Camera-type eye (tissue), 1 donor: ENCODE results near the gene KRT37. TPM values are rescaled to one million over a fixed set of nuclear protein-coding genes. Genes with fewer than 3 reads are reported as not detected.

Experiments used
- total RNA-seq: library from RNA; depleted of rRNA; stranded (reverse); fragments of >200 nt; gene quantifications from one replicate; pipeline ENCODE4 v1.2.3, GENCODE V29; 2014

Gene KRT37
- not detected for total RNA-seq

GRCh38 chr17:41424111-41424635 is at the start of gene KRT37:
Gene KRT37 (minus strand): TSS chr17:41424585. CDS start chr17:41424523, 62 bp downstream.

GRCh38 chr17:41466988-41467387 is 42.6 kb upstream of the KRT37 start, which contains the start of gene KRT32:
Gene KRT32 (minus strand): TSS chr17:41467386. CDS start chr17:41467325, 61 bp downstream.

GRCh38 chr17:41440531-41441033 is 16.2 kb upstream of the KRT37 start, which contains the start of gene KRT38:
Gene KRT38 (minus strand): TSS chr17:41440983. CDS start chr17:41440921, 62 bp downstream.

GRCh38 chr17:41396996-41397660 is 27.3 kb downstream of the KRT37 start, which contains the start of gene KRT31:
Gene KRT31 (minus strand): TSS chr17:41397608. CDS start chr17:41397539, 69 bp downstream.

GRCh38 chr17:41381943-41382342 is 42.4 kb downstream of the KRT37 start, which contains the start of gene KRT34:
Gene KRT34 (minus strand): TSS chr17:41382306. CDS start chr17:41382246, 60 bp downstream.

Other genes with a start within 250 kb of the KRT37 start
- gene KRTAP4-2, start 246.4 kb downstream of the KRT37 start, total RNA-seq, result not detected
- gene KRTAP4-1, start 239.7 kb downstream of the KRT37 start, total RNA-seq, result not detected
- gene KRTAP9-1, start 234.7 kb downstream of the KRT37 start, total RNA-seq, result not detected
- not detected for gene KRTAP9-2, start 197.9 kb downstream of the KRT37 start, total RNA-seq
- gene KRTAP9-3, start 192.1 kb downstream of the KRT37 start, total RNA-seq, result not detected
- 0.44 TPM for gene KRTAP9-8, start 186.6 kb downstream of the KRT37 start, total RNA-seq
- not detected for gene KRTAP9-4, start 174.9 kb downstream of the KRT37 start, total RNA-seq
- not detected for gene KRTAP9-9, start 169.2 kb downstream of the KRT37 start, total RNA-seq
- not detected for gene KRTAP9-6, start 159.2 kb downstream of the KRT37 start, total RNA-seq
- gene KRTAP9-7, start 148.9 kb downstream of the KRT37 start, total RNA-seq, result not detected
- gene KRTAP29-1, start 121.7 kb downstream of the KRT37 start, total RNA-seq, result not detected
- gene KRTAP16-1, start 115.3 kb downstream of the KRT37 start, total RNA-seq, result not detected
- gene KRTAP17-1, start 108.9 kb downstream of the KRT37 start, total RNA-seq, result not detected
- gene KRT33A, start 73.8 kb downstream of the KRT37 start, total RNA-seq, result not detected
- not detected for gene KRT33B, start 54.8 kb downstream of the KRT37 start, total RNA-seq
- not detected for gene KRT34, start 42.3 kb downstream of the KRT37 start, total RNA-seq
- not detected for gene KRT31, start 27.0 kb downstream of the KRT37 start, total RNA-seq
- gene KRT38, start 16.4 kb upstream of the KRT37 start, total RNA-seq, result not detected
- gene KRT32, start 42.8 kb upstream of the KRT37 start, total RNA-seq, result not detected
- gene KRT35, start 56.6 kb upstream of the KRT37 start, total RNA-seq, result not detected
- not detected for gene KRT36, start 65.3 kb upstream of the KRT37 start, total RNA-seq
- 200 TPM for gene KRT13, start 81.0 kb upstream of the KRT37 start, total RNA-seq
- gene KRT15, start 94.3 kb upstream of the KRT37 start, total RNA-seq, result 80.3 TPM
- gene KRT19, start 103.7 kb upstream of the KRT37 start, total RNA-seq, result 131 TPM
- gene KRT9, start 147.5 kb upstream of the KRT37 start, total RNA-seq, result not detected
- 51.0 TPM for gene KRT14, start 162.3 kb upstream of the KRT37 start, total RNA-seq
- gene KRT16, start 188.2 kb upstream of the KRT37 start, total RNA-seq, result 0.66 TPM
- 39.9 TPM for gene KRT17, start 200.0 kb upstream of the KRT37 start, total RNA-seq